UCSD-AML1 (cell line): ENCODE results near the gene LGR6.
"Not testable (repeated sequence)": the region's sequence is repeated elsewhere in the genome, so short reads cannot be mapped to it uniquely, and the experiment has no call there.

Experiments used
- DNase-seq: peaks from one replicate; lab custom pipeline; 2025; ENCODE audit not compliant: unreplicated experiment; lab: John Stamatoyannopoulos, UW

Gene LGR6

GRCh38 chr1:202235003-202235660 is 41.5 kb downstream of the LGR6 start:
- no peak for DNase-seq

- DNase-seq = peak; percentile 77
These were observed 42.5 kb downstream of the LGR6 start for GRCh38 chr1:202235856-202236837.

- DNase-seq = peak; percentile 74
These were observed 43.5 kb downstream of the LGR6 start for GRCh38 chr1:202237052-202237451.

- no peak for DNase-seq
These were observed 45.3 kb downstream of the LGR6 start for GRCh38 chr1:202238914-202239313.

- not testable (repeated sequence) for DNase-seq
These were observed 46.6 kb downstream of the LGR6 start for GRCh38 chr1:202240226-202240625.

- DNase-seq = no peak
These were observed 47.4 kb downstream of the LGR6 start for GRCh38 chr1:202240956-202241355.

GRCh38 chr1:202241376-202242079 is 47.9 kb downstream of the LGR6 start:
- DNase-seq = peak; percentile 61

GRCh38 chr1:202242080-202242419 is 48.5 kb downstream of the LGR6 start:
- DNase-seq = no peak

- no peak for DNase-seq
These were observed 49.4 kb downstream of the LGR6 start for GRCh38 chr1:202243006-202243405.

- no peak for DNase-seq
These were observed 51.3 kb downstream of the LGR6 start for GRCh38 chr1:202244841-202245261.

GRCh38 chr1:202245391-202245790 is 51.8 kb downstream of the LGR6 start:
- no peak for DNase-seq

- no peak for DNase-seq
These were observed 53.5 kb downstream of the LGR6 start for GRCh38 chr1:202247104-202247503.

GRCh38 chr1:202247837-202248795 is 54.5 kb downstream of the LGR6 start:
- DNase-seq = peak; percentile 34

- no peak for DNase-seq
These were observed 55.3 kb downstream of the LGR6 start for GRCh38 chr1:202248861-202249260.

- DNase-seq = no peak
These were observed 55.8 kb downstream of the LGR6 start for GRCh38 chr1:202249436-202249835.

GRCh38 chr1:202249846-202250245 is 56.2 kb downstream of the LGR6 start:
- DNase-seq = no peak

- no peak for DNase-seq
These were observed 57.4 kb downstream of the LGR6 start for GRCh38 chr1:202250982-202251381.

- peak; percentile 63 for DNase-seq
These were observed 58.0 kb downstream of the LGR6 start for GRCh38 chr1:202251424-202252256.

- DNase-seq = no peak
These were observed 58.7 kb downstream of the LGR6 start for GRCh38 chr1:202252271-202252670.
